ENCODE measurements around the gene ABCE1. TPM values are rescaled to one million over a fixed set of nuclear protein-coding genes. Genes with fewer than 3 reads are reported as not detected.

Gene ABCE1
- total and polyA plus RNA-seq, 2 of the 8 experiments (the other 6 are each of a cell fraction or from before 2014, with no cell fraction given), result 43.7 to 126 TPM

DNA sequence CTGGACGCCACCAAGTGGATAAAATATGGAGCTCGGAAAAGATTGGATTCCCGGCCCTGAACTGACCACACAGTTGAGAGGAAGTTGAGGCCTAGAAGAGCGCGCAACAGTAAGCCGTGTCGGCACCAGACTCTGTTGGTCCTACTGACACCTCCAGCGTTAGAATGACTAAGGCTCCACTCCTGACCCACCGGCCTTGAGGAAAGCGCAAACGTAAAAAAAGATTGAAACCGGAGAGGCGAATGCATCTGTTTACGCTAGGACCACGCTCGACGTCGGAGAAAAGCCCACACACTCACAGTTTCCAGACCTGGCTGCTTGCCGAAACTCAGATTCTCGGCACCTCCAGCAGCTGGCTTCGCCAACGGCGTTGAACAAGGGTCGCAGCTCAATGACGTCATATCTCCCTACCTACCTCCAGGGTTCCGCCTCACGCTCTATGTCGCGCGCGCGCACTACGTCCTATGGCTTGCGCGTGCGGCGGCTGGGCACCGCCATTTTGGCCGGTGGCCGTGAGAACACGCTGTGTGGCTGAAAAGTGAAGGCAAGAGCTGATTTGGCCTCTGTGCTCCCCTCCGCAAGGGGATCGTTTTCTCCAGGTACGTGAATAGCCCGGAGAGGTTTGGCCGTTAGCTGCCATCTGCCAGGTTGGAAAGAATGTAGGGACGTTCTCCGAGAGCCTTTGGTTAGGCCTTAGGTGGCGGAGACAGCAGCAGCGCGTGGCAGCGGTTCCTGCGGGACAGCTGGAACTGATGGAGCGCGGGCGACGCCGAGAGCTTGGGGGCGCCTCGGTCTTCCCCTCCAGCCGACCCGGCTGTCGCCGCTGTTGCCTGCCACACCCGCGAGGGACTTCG, at the start of gene ABCE1, which contains the start of gene ANAPC10 (continued):
- TF ChIP-seq SUZ12 (IDR thresholded peaks at IDR 0.05; ENCODE audit: low read length), result no peak
- TF ChIP-seq TAF7 (optimal IDR thresholded peaks at IDR 0.05; ENCODE audit: borderline replicate concordance, low read depth, low read length), result peak; percentile 82
- TF ChIP-seq CTBP2 (IDR thresholded peaks at IDR 0.05; ENCODE audit: borderline replicate concordance, insufficient read depth, insufficient read length, low read length), result no peak
- TF ChIP-seq NRF1 (IDR thresholded peaks at IDR 0.05; ENCODE audit: low read depth, low read length), result peak; percentile 31; the same call in 1 of the 2 replicates
- peak; percentile 97 for TF ChIP-seq YY1 (IDR thresholded peaks at IDR 0.05; ENCODE audit: low read depth, low read length)
- TF ChIP-seq KDM4A (IDR thresholded peaks at IDR 0.05; ENCODE audit: low read depth, low read length, severe bottlenecking), result peak; percentile 87
- peak; percentile 62; the same call in 1 of the 2 replicates for TF ChIP-seq GTF2F1 (IDR thresholded peaks at IDR 0.05; ENCODE audit: borderline replicate concordance, low read depth, low read length)
- TF ChIP-seq TCF12 (IDR thresholded peaks at IDR 0.05; ENCODE audit: low read depth, low read length), result 0 out of 2 replicates have a peak, but pooled peaks have one; percentile 8
